Left renal pelvis (tissue), 4 donors: ENCODE results near the gene CFAP97. TPM values are rescaled to one million over a fixed set of nuclear protein-coding genes. Genes with fewer than 3 reads are reported as not detected.
"Not testable (repeated sequence)": the region's sequence is repeated elsewhere in the genome, so short reads cannot be mapped to it uniquely, and the experiment has no call there.

ENCODE experiments used
- DNase-seq, 4 donors: peaks; one replicate each; pipeline ENCODE4 v3.0.0-alpha.2; 2013; ENCODE audit warnings: low read depth in 4 of 4, low spot score in 3 of 4
- polyA plus RNA-seq, 4 donors: library from polyadenylated mRNA; unstranded; fragments of 120-200 nt; gene quantifications; one replicate each; pipeline ENCODE4 v1.2.1, GENCODE V29; 2013; ENCODE audit not compliant: insufficient read length in 4 of 4

CFAP97 gene
- polyA plus RNA-seq, result 10 to 100 TPM; 41.4 to 62.1 (median 47.4) TPM

DNA sequence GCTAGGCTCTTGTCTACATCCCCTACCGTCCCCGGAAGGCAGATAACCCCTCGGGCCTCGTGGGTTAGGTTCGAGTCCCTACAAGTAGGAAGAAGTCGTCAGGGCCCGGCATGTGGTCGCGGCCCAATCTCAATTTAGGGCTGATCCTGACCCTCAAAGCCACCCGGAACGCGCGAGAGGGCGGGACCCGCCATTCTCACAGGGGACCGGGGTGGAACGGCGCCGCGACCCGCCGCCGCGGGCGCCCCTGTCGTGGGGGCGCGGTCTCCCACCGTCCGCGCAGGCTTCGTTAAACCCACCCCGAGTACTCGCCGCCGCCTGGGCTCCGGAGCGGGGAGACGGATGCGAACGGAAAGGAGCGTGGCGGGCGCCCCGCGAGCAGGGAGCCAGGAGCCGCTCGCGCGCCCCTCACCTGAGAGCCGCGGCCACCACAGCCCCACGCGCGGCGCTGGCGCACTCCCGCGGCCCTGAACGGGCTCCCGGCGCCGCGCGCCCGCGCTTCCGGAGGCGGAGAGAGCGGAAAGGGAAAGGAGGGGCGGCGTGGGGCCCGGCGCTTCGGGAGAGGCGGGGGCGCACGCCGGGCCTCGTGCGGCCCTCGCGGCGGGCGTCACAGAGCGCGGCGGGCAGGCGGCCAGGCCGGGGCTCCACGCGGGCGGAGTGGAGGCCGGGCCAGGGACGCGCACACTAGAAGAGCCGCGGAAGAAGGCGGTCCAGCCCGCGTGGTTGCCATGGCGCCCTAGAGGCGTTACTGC is at the start of gene CFAP97:
CFAP97 (minus strand) TSS at position 515 of the 752 bp plus-strand sequence. CDS start 12,804 bp downstream, outside the sequence.
- DNase-seq, result peak in 2 of 4 donors; percentile 67 to 74

DNA sequence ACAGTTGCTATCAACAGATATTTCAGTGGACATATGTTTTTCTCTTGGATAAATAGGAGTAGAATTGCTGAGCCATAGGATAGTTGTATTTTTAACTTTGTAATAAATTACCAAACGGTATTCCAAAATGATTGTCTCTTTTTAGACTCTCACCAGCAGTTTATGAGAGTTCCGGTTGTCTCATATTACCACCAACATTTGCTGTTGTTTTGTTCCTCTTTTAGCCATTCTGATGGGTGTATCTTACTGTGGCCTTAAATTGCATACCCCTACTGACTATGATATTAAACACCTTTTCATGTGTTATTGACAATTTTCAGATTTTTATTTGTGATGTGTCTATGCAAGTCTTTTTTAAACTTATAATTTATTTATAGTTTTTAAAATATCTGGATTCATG is 45.3 kb upstream of the CFAP97 start:
- DNase-seq, result no peak

DNA sequence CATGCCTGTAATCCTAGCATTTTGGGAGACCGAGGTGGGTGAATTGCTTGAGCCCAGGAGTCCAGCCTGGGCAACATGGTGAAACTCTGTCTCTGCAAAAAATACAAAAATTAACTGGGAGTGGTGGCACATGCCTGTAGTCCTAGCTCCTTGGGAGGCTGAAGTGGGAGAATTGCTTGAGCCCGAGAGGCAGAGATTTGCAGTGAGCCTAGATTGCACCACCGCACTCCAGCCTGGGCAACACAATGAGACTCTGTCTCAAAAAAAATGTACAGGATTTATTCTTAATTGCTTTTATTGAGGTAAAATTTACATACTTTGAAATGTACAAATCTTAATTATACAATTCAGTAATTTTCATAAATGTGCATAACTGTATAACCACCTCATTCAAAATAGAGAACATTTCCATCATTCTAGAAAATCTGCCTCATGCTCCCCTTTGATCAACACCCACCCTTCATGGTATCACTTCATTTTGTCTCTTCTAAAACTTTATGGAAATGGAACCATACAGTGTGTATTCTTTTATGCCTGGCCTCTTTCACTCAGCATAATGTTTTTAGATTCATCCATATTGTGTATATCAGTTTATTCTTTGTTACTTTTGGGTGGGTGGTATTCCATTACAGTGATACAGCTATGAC is 44.7 kb upstream of the CFAP97 start:
- no peak for DNase-seq

DNA sequence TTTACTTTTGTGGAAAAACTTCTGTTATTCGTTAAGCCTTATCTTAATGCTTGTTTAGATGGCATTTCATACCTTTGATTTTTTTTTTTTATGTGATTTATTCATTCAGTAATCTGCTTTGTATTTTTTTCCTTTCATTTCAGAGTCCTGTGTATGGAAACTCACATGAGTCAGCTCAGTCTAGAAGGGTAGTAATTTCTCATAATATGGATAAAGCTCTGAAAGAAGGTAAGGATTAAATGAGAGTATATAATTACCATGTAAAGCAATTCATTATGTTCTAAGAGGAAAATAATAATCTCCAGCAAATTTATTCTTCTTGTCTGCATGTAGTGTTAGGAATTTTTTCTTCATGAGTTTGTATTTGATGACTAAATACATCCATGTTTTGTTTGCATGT is 43.4 kb upstream of the CFAP97 start:
- no peak for DNase-seq

DNA sequence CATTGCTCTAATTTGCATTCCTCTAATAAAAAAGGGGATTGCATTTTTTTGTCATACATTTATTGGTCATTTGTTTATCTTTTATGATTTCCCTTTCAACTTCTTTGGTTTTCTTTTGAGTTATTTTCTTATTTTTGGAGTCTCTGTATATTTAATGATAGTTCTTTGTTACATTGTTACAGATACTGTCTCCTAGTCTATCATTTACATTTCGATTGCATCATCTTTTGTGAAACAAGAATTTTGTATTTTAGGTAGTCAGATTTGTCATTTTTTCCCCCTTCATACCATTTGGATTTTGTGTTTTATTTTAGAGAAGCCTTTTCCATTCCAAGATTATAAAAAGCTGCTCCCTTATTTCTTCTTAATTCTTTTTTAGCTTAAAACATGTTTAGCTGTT is 42.7 kb upstream of the CFAP97 start:
- no peak for DNase-seq

DNA sequence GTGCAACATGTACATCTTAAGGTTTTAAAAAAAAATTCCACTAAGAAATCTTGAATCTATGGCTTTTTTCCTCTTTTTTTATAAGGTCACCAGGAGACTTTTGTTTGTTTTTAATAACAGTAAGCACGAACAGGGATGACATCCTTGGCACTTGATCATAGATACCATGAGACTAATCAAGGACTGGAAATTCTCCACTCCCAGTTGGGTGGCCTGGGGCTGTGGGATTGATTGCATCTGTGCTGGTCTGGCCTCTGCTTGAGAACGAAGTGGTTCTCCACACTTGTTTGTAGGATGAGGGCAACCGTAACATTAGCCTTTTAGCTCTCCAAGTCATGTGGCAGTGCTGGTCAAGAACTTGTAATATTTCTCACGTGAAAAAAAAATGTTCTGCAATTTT is 41.0 kb upstream of the CFAP97 start:
- no peak for DNase-seq

DNA sequence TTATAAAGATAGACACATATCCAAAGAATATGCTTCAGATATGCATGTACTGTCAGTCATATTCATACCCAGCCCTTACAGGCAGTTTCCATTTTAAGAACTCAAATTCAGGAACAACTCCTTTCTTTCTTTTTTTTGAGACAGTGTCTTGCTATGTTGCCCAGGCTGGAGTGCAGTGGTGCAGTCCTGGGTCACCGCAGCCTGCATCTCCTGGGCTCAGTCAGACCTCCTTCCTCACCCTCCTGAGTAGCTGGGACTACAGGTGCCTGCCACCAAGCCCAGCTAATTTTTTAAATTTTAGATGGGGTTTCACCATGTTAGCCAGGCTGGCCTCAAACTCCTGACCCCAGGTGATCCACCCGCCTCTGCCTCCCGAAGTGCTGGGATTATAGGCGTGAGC is 40.1 kb upstream of the CFAP97 start:
- no peak for DNase-seq

DNA sequence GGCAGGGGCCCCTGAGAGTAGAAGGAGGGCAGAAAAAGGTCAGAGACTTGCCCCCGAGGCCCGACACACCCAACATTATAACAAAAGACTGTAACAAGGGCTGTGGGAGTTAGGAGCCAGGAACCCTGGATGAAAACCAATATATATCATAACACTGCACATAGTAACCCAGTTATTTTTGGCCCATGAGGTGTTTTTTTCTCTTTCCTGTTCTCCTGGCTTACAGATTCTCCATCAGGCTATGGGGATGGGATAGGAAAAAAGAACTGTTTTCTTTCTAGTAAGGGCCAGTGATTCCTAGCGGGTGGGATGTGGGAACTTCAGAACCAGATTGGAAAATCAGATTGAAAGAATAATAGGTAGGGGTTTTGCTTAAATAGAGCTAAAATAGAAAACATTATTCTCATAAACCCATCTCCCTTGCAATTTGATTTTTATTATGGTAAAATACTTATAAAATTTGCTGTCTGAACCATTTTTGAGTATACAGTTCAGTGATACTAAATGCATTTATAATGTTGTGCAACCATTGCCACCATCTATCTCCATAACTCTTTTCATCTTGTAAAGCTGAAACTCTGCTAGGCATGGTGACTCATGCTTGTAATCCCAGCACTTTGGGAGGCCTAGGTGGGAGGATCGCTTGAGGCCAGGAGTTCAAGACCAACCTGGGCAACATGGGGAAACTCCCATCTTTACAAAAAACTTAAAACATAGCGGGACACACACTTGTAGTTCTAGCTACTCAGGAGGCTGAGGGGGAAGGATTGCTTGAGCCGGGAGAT is 39.1 kb upstream of the CFAP97 start:
- DNase-seq, result no peak

DNA sequence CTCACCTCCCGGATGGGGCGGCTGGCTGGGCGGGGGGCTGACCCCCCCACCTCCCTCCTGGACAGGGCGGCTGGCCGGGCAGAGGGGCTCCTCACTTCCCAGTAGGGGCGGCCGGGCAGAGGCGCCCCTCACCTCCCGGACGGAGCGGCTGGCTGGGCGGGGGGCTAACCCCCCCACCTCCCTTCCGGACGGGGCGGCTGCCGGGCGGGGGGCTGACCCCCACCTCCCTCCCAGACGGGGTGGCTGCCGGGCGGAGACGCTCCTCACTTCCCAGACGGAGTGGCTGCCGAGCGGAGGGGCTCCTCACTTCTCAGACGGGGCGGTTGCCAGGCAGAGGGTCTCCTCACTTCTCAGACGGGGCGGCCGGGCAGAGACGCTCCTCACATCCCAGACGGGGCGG is 36.7 kb upstream of the CFAP97 start:
- DNase-seq, result not testable (repeated sequence)

DNA sequence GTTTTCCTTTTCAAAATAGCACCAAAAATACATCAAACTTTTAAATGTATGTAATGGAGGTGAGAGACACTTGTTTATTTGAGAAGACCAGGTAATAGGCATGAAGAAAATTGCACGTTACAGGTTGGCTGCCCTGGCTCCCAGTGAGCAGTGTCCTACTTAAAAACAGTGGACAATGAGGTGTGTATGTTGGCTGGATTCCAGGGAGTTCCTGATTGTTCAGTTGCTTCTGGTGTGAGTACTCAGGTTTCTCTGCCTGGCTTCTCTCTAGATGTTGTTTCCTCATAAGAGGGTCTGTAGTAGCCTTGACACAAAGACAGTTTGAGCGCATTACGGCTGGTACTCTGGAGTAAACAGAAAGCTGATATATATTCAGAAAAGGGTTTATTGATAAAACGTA is 35.0 kb upstream of the CFAP97 start:
- no peak for DNase-seq

DNA sequence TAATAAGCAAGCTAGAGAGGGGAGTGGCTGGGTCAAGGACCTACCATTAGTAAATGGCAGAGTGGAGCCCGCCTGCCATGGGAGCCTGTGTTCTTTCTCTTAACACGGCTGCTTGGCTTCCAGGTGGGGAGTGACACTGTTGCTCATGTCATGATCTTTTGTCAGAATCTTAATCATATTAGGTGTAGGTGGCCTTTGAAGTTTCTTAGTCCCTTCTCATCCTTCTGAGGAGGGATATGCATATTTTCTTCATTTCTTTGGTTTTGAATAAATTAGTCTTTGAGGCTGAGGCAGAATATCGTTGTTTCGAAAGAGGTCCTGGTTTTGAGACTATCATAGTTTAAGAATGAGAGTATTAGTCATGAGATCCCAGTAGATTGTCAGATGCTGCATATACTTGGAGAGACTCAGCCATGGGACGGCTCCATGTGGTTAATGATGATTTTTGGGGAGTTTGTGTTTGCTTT is 34.4 kb upstream of the CFAP97 start:
- DNase-seq, result no peak

DNA sequence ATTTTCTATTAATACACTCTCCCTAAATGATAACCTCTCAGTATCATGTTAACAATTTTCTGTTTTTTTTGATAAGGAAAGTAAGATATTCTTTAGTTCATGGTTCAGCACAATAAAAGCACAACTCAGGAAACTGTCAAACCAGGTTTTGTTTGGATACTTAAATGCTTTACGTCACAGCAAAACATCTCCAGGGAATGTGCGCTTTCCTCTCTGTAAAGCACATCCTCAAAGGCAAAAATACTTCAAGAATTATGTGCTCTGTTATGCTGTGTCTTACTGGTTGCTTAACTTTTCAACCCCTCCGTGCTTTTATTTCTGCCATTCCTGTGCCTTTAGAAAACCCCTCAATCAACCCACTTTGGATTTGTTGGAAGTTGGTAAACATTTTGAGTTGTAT is 33.4 kb upstream of the CFAP97 start:
- no peak for DNase-seq

DNA sequence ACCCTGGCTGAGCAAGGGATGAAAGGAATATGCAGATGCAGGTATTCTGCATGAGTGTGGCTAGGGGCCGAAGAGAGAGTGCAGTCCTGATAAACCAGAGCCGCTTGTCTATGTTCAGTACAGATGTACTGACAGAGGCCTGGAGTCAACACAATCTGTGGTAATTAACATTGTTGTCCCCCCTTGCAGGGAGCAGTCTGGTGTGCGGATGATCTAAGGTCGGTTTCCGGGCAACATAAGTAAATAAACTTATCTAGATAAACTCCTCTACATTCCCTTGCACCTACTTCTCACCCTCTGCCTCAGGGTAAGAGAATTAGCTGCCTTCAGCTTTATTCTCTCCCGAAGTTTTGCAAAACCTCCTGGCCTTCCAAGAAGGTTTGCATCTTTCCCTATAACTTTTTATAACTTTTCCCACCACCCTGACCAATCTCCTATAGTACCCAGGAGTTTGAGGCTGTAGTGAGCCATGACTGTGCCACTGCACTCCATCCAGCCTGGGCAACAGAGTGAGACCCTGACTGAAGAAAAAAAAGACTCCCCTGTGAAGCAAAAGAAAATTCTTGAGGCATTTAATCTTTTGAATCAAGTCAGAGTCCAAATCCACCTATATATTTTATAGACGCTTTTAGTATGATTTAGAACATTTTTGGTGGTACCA is 32.2 kb upstream of the CFAP97 start:
- DNase-seq, result no peak

DNA sequence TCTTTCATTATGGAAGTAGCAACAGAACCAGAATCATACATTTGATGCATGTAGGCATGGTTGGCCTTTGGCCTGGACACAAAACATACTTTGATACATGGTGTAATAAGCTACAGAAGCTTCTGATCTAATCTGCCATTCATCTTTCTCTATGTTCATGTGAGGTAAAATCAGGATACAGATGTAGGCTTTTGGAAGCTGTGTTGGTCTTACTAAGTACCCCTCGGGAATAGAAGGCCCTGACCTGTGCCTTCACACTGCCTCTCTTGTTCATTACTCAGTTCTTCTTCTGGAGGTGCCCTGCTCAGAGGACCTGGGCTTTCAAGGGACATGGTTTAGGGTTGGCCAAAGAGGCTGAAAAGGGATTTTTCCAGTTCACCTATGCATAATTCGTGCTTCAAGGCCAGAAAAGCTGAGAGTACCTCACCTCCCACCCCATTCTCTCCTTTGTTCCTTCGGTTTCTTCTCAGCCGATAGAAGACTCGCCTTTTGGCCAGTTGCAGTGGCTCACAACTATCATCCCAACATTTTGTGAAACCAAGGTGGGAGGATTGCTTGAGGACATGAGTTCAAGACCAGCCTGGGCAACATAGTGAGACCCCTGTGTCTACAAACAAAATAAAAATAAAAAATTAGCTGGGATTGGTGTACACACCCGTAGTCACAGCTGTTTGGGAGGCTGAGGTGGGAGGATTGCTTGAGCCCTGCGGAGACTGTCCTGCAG is 31.5 kb upstream of the CFAP97 start:
- no peak for DNase-seq

DNA sequence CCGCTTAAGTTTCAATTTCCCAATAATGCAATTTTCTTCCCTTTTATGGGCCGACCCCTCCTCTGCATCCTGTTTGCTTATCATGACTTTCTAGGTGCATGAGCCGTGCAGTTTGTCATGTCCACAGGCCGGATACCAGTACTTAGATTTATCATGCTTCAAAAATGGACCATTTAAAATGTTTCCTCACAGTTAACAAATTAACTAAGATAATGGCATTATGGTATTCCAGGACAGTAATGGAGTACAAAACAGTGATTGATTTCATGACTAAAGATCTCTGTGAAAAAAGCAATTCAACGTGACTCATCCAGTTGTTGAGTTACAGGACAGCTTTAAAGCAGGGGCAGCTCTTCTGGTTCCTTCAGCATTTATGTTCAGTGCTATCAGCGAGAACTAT is 28.6 kb upstream of the CFAP97 start:
- no peak for DNase-seq

DNA sequence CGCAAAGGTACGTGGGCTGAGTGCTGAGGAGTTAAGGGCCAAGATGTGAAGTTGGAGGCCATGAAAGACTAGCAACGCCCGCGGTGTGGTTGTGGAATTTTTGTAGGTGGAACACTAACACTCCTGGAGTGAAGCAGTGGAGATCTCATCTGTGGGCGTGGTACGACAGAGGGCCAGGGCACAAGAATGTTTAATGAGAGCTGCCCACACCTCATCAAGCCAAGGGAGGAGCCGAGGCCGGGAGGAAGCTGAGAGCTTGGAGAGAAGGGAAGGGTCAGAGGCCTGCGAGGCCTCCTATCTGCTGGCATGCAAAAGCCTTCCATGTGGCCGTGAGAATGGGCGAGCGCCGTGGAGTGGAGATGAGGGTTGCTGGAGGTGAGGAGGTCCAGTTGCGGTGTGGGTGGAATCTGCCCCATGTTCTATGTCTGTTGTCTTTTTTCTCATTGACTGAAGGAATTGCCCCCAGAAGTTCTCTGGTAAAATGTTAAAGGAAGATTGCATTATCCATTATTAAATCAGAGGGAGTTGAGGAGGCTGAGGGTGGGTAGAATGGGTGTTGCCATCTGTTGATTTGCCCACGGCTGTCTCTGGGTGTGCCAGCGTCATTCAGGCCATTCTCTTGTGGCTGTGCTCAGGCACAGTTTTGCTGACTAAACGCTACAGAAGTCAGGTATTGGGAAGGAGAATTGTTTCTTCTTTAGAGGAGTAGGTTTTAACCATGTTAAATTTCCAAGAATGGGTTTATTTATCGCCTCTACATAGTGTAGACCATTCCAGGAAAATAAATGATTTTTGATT is 25.4 kb upstream of the CFAP97 start:
- DNase-seq, result no peak

DNA sequence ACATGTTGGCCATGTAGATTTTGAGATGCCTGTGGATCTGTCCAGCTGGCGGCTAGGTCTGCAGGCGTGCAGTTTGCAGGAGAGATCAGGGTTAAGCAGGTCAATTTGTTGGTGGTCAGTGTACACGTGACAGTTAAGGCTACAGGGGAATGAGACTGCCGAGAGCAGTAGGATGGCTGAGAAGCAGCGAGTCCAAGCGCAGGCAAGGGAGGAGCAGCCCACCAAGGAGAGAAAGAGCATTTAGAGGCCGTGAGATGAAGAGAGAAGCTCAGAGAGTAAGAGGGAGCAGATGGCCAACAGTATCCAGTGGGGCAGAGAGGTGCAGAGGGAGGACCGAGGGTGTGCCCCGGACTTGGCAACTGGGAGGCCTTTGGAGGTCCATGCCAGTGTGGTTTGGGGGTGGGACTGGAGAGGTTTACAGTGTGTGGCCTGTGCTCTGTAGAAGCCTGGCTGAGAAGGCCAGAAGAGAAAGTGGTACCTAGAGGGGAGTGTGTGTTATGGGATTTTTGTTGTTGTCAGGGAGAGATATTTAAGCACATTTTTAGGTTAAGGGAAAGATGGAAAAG is 24.0 kb upstream of the CFAP97 start:
- DNase-seq, result no peak

DNA sequence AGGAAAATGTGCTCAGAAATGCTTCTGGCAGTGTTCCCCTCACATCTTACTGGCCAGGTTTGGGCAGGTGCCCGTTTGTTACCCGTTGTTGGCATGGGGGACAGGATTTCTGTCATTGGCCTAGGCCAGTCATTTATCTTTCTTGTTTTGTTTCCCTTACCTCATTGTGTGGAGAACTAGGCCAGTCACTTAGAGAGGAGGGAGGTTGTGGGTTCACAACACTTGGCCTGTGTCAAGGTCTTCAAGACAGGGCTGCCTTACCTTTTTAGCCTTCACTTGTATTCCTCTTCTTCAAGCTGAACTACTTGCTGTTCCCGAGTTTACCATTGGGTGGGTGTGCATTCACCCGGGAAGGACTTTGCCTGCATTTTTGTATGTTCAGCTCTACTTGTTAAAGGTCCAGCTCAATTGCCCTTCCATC is 23.3 kb upstream of the CFAP97 start:
- no peak for DNase-seq

DNA sequence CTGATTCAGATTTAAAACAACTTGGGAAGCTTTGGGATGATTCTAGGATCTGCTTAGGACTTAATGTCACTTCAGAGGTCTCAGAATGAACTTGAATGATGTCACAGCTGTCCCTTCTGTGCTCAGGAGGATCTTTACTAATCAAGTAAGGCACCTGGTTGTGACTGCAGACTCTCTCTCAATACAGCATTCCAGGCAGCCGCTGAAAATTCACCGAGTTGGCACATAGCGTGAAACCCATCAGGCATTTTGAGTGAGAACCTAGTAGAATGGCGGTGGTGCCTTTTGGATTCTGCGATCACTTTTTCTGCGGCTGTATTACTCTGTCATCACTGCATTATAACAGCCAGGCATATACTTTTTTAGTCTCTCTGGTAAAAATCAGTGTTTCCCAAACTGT is 22.1 kb upstream of the CFAP97 start:
- DNase-seq, result no peak
